SKM-1 treated with dmso at 0.1 percent for 144 hours (cell line): ENCODE results near the gene ST6GALNAC3.

Source experiments
- DNase-seq: peaks from one replicate; lab custom pipeline; 2025; ENCODE audit not compliant: unreplicated experiment; lab: John Stamatoyannopoulos, UW

The ST6GALNAC3 gene

GRCh38 chr1:76187436-76187835 is 112.9 kb downstream of the ST6GALNAC3 start:
- no peak for DNase-seq

GRCh38 chr1:76189310-76189709 is 114.8 kb downstream of the ST6GALNAC3 start:
- DNase-seq, result no peak

- DNase-seq, result no peak
Measured at GRCh38 chr1:76190749-76191424, 116.3 kb downstream of the ST6GALNAC3 start.

- DNase-seq, result no peak
Measured at GRCh38 chr1:76191561-76191960, 117.0 kb downstream of the ST6GALNAC3 start.

- DNase-seq, result no peak
Measured at GRCh38 chr1:76198452-76198851, 123.9 kb downstream of the ST6GALNAC3 start.

GRCh38 chr1:76202670-76203069 is 128.1 kb downstream of the ST6GALNAC3 start:
- no peak for DNase-seq

- DNase-seq, result no peak
Measured at GRCh38 chr1:76203127-76203526, 128.6 kb downstream of the ST6GALNAC3 start.

- DNase-seq, result no peak
Measured at GRCh38 chr1:76209238-76209637, 134.7 kb downstream of the ST6GALNAC3 start.

- DNase-seq, result no peak
Measured at GRCh38 chr1:76209648-76210047, 135.1 kb downstream of the ST6GALNAC3 start.

GRCh38 chr1:76210160-76210559 is 135.6 kb downstream of the ST6GALNAC3 start:
- DNase-seq, result no peak

GRCh38 chr1:76218888-76219287 is 144.3 kb downstream of the ST6GALNAC3 start:
- DNase-seq, result no peak

GRCh38 chr1:76219366-76219818 is 144.8 kb downstream of the ST6GALNAC3 start:
- no peak for DNase-seq

- DNase-seq, result no peak
Measured at GRCh38 chr1:76224752-76225151, 150.2 kb downstream of the ST6GALNAC3 start.

- no peak for DNase-seq
Measured at GRCh38 chr1:76225526-76225925, 151.0 kb downstream of the ST6GALNAC3 start.

- no peak for DNase-seq
Measured at GRCh38 chr1:76227621-76228020, 153.1 kb downstream of the ST6GALNAC3 start.

GRCh38 chr1:76229279-76230005 is 154.9 kb downstream of the ST6GALNAC3 start:
- DNase-seq, result no peak

- DNase-seq, result no peak
Measured at GRCh38 chr1:76230842-76231281, 156.3 kb downstream of the ST6GALNAC3 start.

GRCh38 chr1:76231320-76231719 is 156.8 kb downstream of the ST6GALNAC3 start:
- DNase-seq, result no peak

GRCh38 chr1:76232666-76233065 is 158.1 kb downstream of the ST6GALNAC3 start:
- no peak for DNase-seq

GRCh38 chr1:76234061-76234460 is 159.5 kb downstream of the ST6GALNAC3 start:
- DNase-seq, result no peak

- DNase-seq, result no peak
Measured at GRCh38 chr1:76237211-76237610, 162.7 kb downstream of the ST6GALNAC3 start.

- no peak for DNase-seq
Measured at GRCh38 chr1:76238094-76238628, 163.6 kb downstream of the ST6GALNAC3 start.
